ENCODE data around the gene TIGD3.

TIGD3 gene

GRCh38 chr11:65403607-65404121 lies 49.1 kb downstream of the TIGD3 start:
- Histone ChIP-seq H3K27me3 (replicated peaks; ENCODE audit: insufficient read depth, low read length) (no peaks in the 10 kb centered on the region), H3F3A (ENCODE audit: insufficient read depth, low read length) (no peaks in the 10 kb centered on the region), H3K9ac (ENCODE audit: low read length) (no peak overlapping the region), H4K20me1 (ENCODE audit: insufficient read depth, low read length) (no peaks in the 10 kb centered on the region), H3K9me2 (replicated peaks; ENCODE audit: insufficient read depth, low read length) (no peaks in the 10 kb centered on the region), H3K9me3 (replicated peaks; ENCODE audit: insufficient read depth, low read length) (no peaks in the 10 kb centered on the region), H2AFZ (ENCODE audit: low read length) (no peak overlapping the region), H3K36me3 (replicated peaks; ENCODE audit: insufficient read depth, low read length) (no peaks in the 10 kb centered on the region), H3K4me2 (ENCODE audit: low read depth, low read length) (no peak overlapping the region), H3K4me3 (ENCODE audit: low read length) (no peak overlapping the region), H3K79me2 (ENCODE audit: low read length) (no peaks in the 10 kb centered on the region), H3K4me1 (ENCODE audit: low read length) (no peaks in the 10 kb centered on the region), H3K27ac (ENCODE audit: low read length) (no peak overlapping the region)
- TF ChIP-seq EZH2 (optimal IDR thresholded peaks at IDR 0.05; ENCODE audit: low read depth, low read length) (no peak), EZH2phosphoT487 (IDR thresholded peaks at IDR 0.05; ENCODE audit: low read length) (no peak)
- TF ChIP-seq, protein P1, sequence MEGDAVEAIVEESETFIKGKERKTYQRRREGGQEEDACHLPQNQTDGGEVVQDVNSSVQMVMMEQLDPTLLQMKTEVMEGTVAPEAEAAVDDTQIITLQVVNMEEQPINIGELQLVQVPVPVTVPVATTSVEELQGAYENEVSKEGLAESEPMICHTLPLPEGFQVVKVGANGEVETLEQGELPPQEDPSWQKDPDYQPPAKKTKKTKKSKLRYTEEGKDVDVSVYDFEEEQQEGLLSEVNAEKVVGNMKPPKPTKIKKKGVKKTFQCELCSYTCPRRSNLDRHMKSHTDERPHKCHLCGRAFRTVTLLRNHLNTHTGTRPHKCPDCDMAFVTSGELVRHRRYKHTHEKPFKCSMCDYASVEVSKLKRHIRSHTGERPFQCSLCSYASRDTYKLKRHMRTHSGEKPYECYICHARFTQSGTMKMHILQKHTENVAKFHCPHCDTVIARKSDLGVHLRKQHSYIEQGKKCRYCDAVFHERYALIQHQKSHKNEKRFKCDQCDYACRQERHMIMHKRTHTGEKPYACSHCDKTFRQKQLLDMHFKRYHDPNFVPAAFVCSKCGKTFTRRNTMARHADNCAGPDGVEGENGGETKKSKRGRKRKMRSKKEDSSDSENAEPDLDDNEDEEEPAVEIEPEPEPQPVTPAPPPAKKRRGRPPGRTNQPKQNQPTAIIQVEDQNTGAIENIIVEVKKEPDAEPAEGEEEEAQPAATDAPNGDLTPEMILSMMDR (IDR thresholded peaks at IDR 0.05; ENCODE audit: low read length): no peak
- DNase-seq: no peak

DNA sequence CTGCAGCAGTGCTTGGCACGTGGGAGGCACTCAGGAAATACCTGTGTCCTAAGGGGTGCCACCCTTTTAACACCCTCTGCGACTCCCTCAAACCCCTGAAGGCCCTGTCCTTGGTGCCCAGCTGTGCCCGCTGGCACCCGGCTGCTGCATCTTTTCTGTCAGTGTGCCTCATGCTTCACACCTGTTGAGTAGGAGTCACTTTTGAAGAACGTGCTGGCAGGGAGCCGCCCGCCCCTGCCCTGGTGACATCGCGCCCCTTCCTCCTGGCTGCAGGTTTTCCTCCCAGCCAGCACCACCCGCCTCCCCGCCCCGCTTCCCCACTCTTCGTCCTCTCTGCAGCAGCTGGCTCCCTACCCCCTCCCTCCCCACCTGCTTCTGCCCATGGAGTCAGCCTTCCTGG lies 49.7 kb downstream of the TIGD3 start:
- no peaks in the 10 kb centered on the region for H3K9me2 ChIP-seq (replicated peaks; ENCODE audit: insufficient read depth, low read length)
- H4K20me1 ChIP-seq (ENCODE audit: insufficient read depth, low read length): no peaks in the 10 kb centered on the region
- H3K9ac ChIP-seq (ENCODE audit: low read length): no peak overlapping the region
- H3K79me2 ChIP-seq (ENCODE audit: low read length): no peaks in the 10 kb centered on the region
- H3K27me3 ChIP-seq (replicated peaks; ENCODE audit: insufficient read depth, low read length): no peaks in the 10 kb centered on the region
- no peak overlapping the region for H2AFZ ChIP-seq (ENCODE audit: low read length)
- H3K27ac ChIP-seq (ENCODE audit: low read length): no peak overlapping the region
- H3K9me3 ChIP-seq (replicated peaks; ENCODE audit: insufficient read depth, low read length): no peaks in the 10 kb centered on the region
- H3K4me1 ChIP-seq (ENCODE audit: low read length): no peaks in the 10 kb centered on the region
- H3K4me2 ChIP-seq (ENCODE audit: low read depth, low read length): no peak overlapping the region
- H3F3A ChIP-seq (ENCODE audit: insufficient read depth, low read length): no peaks in the 10 kb centered on the region
- no peak overlapping the region for H3K4me3 ChIP-seq (ENCODE audit: low read length)
- TF ChIP-seq EZH2phosphoT487 (IDR thresholded peaks at IDR 0.05; ENCODE audit: low read length) (no peak), EZH2 (optimal IDR thresholded peaks at IDR 0.05; ENCODE audit: low read depth, low read length) (no peak)
- TF ChIP-seq, protein P1 (IDR thresholded peaks at IDR 0.05; ENCODE audit: low read length): no peak
- DNase-seq: no peak
- H3K36me3 ChIP-seq (replicated peaks; ENCODE audit: insufficient read depth, low read length): no peaks in the 10 kb centered on the region

DNA sequence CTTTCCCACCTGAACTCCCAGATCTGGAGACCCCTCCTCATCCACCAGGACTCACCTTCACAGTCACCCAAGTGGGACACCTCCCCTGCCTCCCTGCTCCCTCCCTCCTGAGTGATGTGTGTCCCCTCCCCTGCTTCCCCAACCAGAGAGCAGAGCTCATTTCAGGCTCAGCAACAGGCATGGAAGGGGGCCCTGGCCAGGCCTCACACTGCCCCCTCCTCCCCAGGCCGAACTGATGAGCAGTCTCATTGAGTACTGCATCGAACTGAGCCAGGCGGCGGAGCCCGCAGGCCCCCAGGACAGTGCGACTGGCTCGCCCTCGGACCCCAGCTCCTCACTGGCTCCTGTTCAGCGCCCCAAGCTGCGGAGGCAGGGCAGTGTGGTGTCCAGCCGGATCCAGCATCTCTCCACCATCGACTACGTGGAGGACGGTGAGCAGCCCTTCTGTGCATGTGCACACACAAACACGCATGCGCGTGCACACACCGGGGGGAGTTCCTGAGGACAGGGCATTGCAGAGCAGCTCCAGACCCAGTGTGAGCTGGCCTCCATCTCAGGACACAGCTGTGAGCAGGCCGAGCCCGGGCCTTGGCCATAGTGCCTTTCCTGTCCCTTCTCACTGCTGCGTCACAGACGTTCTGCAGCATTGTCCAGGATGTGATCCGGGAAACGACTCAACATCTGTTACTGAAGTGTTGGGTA lies 50.2 kb downstream of the TIGD3 start:
- Histone ChIP-seq H4K20me1 (ENCODE audit: insufficient read depth, low read length) (no peaks in the 10 kb centered on the region), H3F3A (ENCODE audit: insufficient read depth, low read length) (no peaks in the 10 kb centered on the region), H3K27me3 (replicated peaks; ENCODE audit: insufficient read depth, low read length) (no peaks in the 10 kb centered on the region), H3K4me3 (ENCODE audit: low read length) (no peak overlapping the region), H2AFZ (ENCODE audit: low read length) (no peak overlapping the region), H3K79me2 (ENCODE audit: low read length) (no peaks in the 10 kb centered on the region), H3K27ac (ENCODE audit: low read length) (no peak overlapping the region), H3K36me3 (replicated peaks; ENCODE audit: insufficient read depth, low read length) (no peaks in the 10 kb centered on the region), H3K4me1 (ENCODE audit: low read length) (no peaks in the 10 kb centered on the region), H3K9ac (ENCODE audit: low read length) (no peak overlapping the region), H3K9me2 (replicated peaks; ENCODE audit: insufficient read depth, low read length) (no peaks in the 10 kb centered on the region), H3K9me3 (replicated peaks; ENCODE audit: insufficient read depth, low read length) (no peaks in the 10 kb centered on the region), H3K4me2 (ENCODE audit: low read depth, low read length) (no peak overlapping the region)
- TF ChIP-seq EZH2 (optimal IDR thresholded peaks at IDR 0.05; ENCODE audit: low read depth, low read length): no peak
- no peak for TF ChIP-seq EZH2phosphoT487 (IDR thresholded peaks at IDR 0.05; ENCODE audit: low read length)
- TF ChIP-seq, protein P1 (IDR thresholded peaks at IDR 0.05; ENCODE audit: low read length): no peak
- DNase-seq: no peak

All from MM.1S (cell line).